Kidney (tissue), 14 donors: ENCODE measurements around the gene ABCG1. TPM values are rescaled to one million over a fixed set of nuclear protein-coding genes. Genes with fewer than 3 reads are reported as not detected.

ENCODE experiments used
- DNase-seq, 5 donors: peaks; one replicate each; pipeline ENCODE4 v3.0.0-alpha.2; 2013 to 2020
- FAIRE-seq: peaks from 2 replicates; lab custom pipeline; 2012; peaks lifted over from hg19 to GRCh38; lab: Jason Lieb, UNC
- H3K27ac ChIP-seq, 2 donors: one replicate each; pipeline ENCODE4 v1.7.0; 2013; ENCODE audit warnings: low read depth in 2 of 2, low read length in 2 of 2, inconsistent platforms in 1 of 2
- H3K27me3 ChIP-seq: one replicate; pipeline ENCODE4 v1.7.1; 2013; ENCODE audit warnings: low read length, inconsistent platforms; ENCODE audit not compliant: control insufficient read depth, insufficient read depth
- H3K36me3 ChIP-seq, 3 donors: one replicate each; pipeline versions ENCODE4 v1.7.0 to v1.7.1; 2013; ENCODE audit warnings: low read length in 3 of 3, control low read depth in 1 of 3, inconsistent platforms in 1 of 3; ENCODE audit not compliant: insufficient read depth in 3 of 3, control insufficient read depth in 2 of 3
- H3K4me1 ChIP-seq, 3 donors: one replicate each; pipeline versions ENCODE4 v1.7.0 to v1.7.1; 2013; ENCODE audit warnings: low read length in 3 of 3, inconsistent platforms in 1 of 3, low read depth in 1 of 3; ENCODE audit not compliant: control insufficient read depth in 2 of 3, insufficient read depth in 2 of 3
- H3K4me3 ChIP-seq, 3 donors: one replicate each; pipeline versions ENCODE4 v1.7.0 to v1.8.1; 2013; ENCODE audit warnings: low read length in 3 of 3, control low read depth in 1 of 3, inconsistent platforms in 1 of 3
- H3K9ac ChIP-seq, 3 donors: one replicate each; pipeline versions ENCODE4 v1.7.0 to v1.7.1; 2013; ENCODE audit warnings: low read length in 3 of 3, control low read depth in 1 of 3, inconsistent platforms in 1 of 3
- H3K9me3 ChIP-seq, 3 donors: one replicate each; pipeline versions ENCODE4 v1.7.0 to v1.7.1; 2013; ENCODE audit warnings: low read length in 3 of 3, control low read depth in 1 of 3, inconsistent platforms in 1 of 3; ENCODE audit not compliant: control insufficient read depth in 2 of 3, insufficient read depth in 1 of 3
- CTCF ChIP-seq: IDR thresholded peaks from 3 replicates; pipeline ENCODE4 v1.5.1; 2012; ENCODE audit warnings: mild to moderate bottlenecking, moderate library complexity, borderline replicate concordance; ENCODE audit not compliant: insufficient read depth; ENCODE audit errors: extremely low read depth
- intact Hi-C: fragments of 100-400 bp; cut with DNase I; formaldehyde crosslinking; loops from one replicate; pipeline ENCODE4 v1.11.1; 2022
- polyA plus RNA-seq: library from polyadenylated mRNA; stranded (reverse); fragments of 350-450 nt; fragmentation: Illumina TruSeq; extraction: RNeasy Lipid Tissue Mini Kit (QIAGEN cat#74804); gene quantifications from one replicate; pipeline ENCODE4 v1.2.3, GENCODE V29; 2014; ENCODE audit warnings: low read depth, low replicate concordance; ENCODE audit not compliant: insufficient read depth
- total RNA-seq: library from RNA; stranded (reverse); fragmentation: NEBNext Ultra II Directional; extraction: Animal tissue kit (Norgen Biotek cat#: 25700); gene quantifications from one replicate; pipeline ENCODE4 v1.2.1, GENCODE V29; 2021
- donor health status: control.
- donor health status: control.
- donor health status: control.
- donor health status: control.
- donor health status: control.
- donor health status: DM: yes; HTN: yes; CAD: no.
- donor health status: Normal renal cell carcinoma (clear cell type).

The ABCG1 gene
- total and polyA plus RNA-seq, 2 donors from 2014 or later, result 5.6 to 27.6 TPM

DNA sequence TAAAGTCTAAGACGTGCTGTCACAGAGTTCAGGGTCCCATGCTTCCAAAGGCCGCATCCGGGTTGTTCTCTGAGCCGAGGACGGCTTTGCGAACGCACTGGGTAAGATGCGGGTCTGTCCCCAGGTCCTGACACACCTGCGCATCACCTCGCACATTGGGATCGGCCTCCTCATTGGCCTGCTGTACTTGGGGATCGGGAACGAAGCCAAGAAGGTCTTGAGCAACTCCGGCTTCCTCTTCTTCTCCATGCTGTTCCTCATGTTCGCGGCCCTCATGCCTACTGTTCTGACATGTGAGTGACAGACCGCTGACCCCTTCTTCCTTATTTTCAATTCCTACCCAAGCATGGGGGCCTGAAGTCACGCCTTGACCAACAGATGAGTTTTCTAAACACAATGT, 71.0 kb downstream of the ABCG1 start:
- Histone ChIP-seq H3K9ac (no peak overlapping the region), H3K36me3 (peaks cover 0 to 14% (median 4%) of the 10 kb centered on the region in 3 donors), H3K27me3 (no peaks in the 10 kb centered on the region), H3K27ac (no peak overlapping the region), H3K4me3 (no peak overlapping the region), H3K9me3 (peaks cover 0 to 10% (median 0%) of the 10 kb centered on the region in 3 donors), H3K4me1 (no peaks in the 10 kb centered on the region)
- FAIRE-seq, result no peak
- TF ChIP-seq CTCF, result no peak
- intact Hi-C loops, result no loop called here
- DNase-seq, result peak in 1 of 5 donors; percentile 59

DNA sequence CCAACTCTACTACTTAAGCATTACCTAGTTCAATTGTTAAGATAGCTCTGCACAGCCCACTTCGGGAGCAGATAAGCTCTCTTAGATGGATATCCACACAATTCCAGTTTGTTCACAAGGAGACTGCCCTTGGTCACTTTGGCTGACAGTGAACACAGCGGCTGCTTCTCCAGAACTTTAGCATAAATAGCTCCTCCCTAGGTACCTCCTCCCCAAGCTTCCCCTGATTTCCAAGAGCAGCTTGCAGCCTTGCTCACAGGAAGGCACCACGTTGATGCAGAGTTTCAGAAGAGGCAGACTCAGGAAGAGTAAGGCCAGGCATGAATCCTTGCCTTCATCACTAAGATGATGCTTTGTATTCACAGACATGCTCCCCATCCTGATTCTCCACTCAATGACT, 71.6 kb downstream of the ABCG1 start:
- no peak for TF ChIP-seq CTCF
- Histone ChIP-seq H3K27ac (no peak overlapping the region), H3K9me3 (peaks cover 0 to 10% (median 0%) of the 10 kb centered on the region in 3 donors), H3K36me3 (peaks cover 0 to 14% (median 4%) of the 10 kb centered on the region in 3 donors), H3K4me3 (no peak overlapping the region), H3K4me1 (no peaks in the 10 kb centered on the region), H3K27me3 (no peaks in the 10 kb centered on the region), H3K9ac (no peak overlapping the region)
- intact Hi-C loops, result no loop called here
- DNase-seq (no peak), FAIRE-seq (no peak)

GRCh38 chr21:42291003-42291750, 72.2 kb downstream of the ABCG1 start:
- FAIRE-seq (no peak), DNase-seq (peak in 1 of 5 donors; percentile 69)
- Histone ChIP-seq H3K36me3 (peaks cover 0 to 14% (median 4%) of the 10 kb centered on the region in 3 donors), H3K27me3 (no peaks in the 10 kb centered on the region), H3K4me1 (no peaks in the 10 kb centered on the region), H3K27ac (no peak overlapping the region), H3K9me3 (peaks cover 0 to 10% (median 0%) of the 10 kb centered on the region in 3 donors), H3K9ac (no peak overlapping the region), H3K4me3 (no peak overlapping the region)
- intact Hi-C loops, result no loop called here
- TF ChIP-seq CTCF, result no peak
